Lung (tissue), 12 donors: Measurements from ENCODE around the gene SENP6. TPM values are rescaled to one million over a fixed set of nuclear protein-coding genes. Genes with fewer than 3 reads are reported as not detected.

Experiments used
- ATAC-seq: fragments of 200-7000 bp; cut with Tn5 transposase; one replicate; pipeline ENCODE4 v1.9.1; 2020; ENCODE audit warnings: moderate number of reproducible peaks; ENCODE audit not compliant: insufficient read depth, low FRiP score
- DNase-seq, 3 donors: peaks; one replicate each; pipeline ENCODE4 v3.0.0-alpha.2; 2013 to 2017
- H3K27ac ChIP-seq, 2 donors: one replicate each; pipeline ENCODE4 v1.5.1; 2013; ENCODE audit warnings: mild to moderate bottlenecking in 2 of 2, moderate library complexity in 2 of 2, control low read depth in 1 of 2, inconsistent platforms in 1 of 2, low read depth in 1 of 2, low read length in 1 of 2
- H3K27me3 ChIP-seq, 3 donors: one replicate each; pipeline ENCODE4 v1.5.1; 2013; ENCODE audit warnings: low read length in 2 of 3; ENCODE audit not compliant: control insufficient read depth in 3 of 3, insufficient read depth in 3 of 3
- H3K36me3 ChIP-seq, 4 donors: one replicate each; pipeline ENCODE4 v1.5.1; 2013; ENCODE audit warnings: low read length in 4 of 4, mild to moderate bottlenecking in 1 of 4, moderate library complexity in 1 of 4; ENCODE audit not compliant: control insufficient read depth in 4 of 4, insufficient read depth in 4 of 4
- H3K4me1 ChIP-seq, 5 donors: one replicate each; pipeline ENCODE4 v1.5.1; 2013; ENCODE audit warnings: low read length in 5 of 5, mild to moderate bottlenecking in 2 of 5, moderate library complexity in 1 of 5; ENCODE audit not compliant: control insufficient read depth in 5 of 5, insufficient read depth in 5 of 5
- H3K4me3 ChIP-seq: one replicate; pipeline ENCODE4 v1.5.1; 2013; ENCODE audit warnings: mild to moderate bottlenecking, control low read depth, moderate library complexity
- H3K9ac ChIP-seq, 2 donors: one replicate each; pipeline ENCODE4 v1.5.1; 2013; ENCODE audit warnings: low read length in 2 of 2, control low read depth in 1 of 2; ENCODE audit not compliant: insufficient read depth in 1 of 2
- H3K9me3 ChIP-seq, 4 donors: one replicate each; pipeline ENCODE4 v1.5.1; 2013; ENCODE audit warnings: low read length in 3 of 4, mild to moderate bottlenecking in 1 of 4, moderate library complexity in 1 of 4; ENCODE audit not compliant: control insufficient read depth in 4 of 4, insufficient read depth in 3 of 4
- CTCF ChIP-seq: IDR thresholded peaks from 2 replicates; pipeline ENCODE4 v1.5.1; 2012; ENCODE audit warnings: mild to moderate bottlenecking; ENCODE audit errors: control extremely low read depth, extremely low read depth
- WGBS, 2 donors: extraction: QIAGEN DNeasy Blood & Tissue Kit; methylation state at CpG; one replicate each; pipeline ENCODE4 v1.1.7; 2013; 5-methylcytosine and 5-hydroxymethylcytosine counted together
- polyA plus RNA-seq, 2 donors: library from polyadenylated mRNA; stranded (reverse); fragments of 200-250 nt; gene quantifications; one replicate each; pipeline ENCODE4 v1.2.1, GENCODE V29; 2013
- total RNA-seq, 2 donors: library from RNA; depleted of rRNA in 1 of 2; stranded (reverse); fragments of >200 nt in 1 of 2; gene quantifications; one replicate each; pipeline ENCODE4 v1.2.1, GENCODE V29; 2014 to 2021
- donor health status: control.
- donor health status: control.
- donor health status: Bipolar disorder and iron deficiency.
- donor health status: healthy.
- donor health status: DM: yes; HTN: yes; CAD: no.

Gene SENP6
- total and polyA plus RNA-seq, 4 donors: 28.0 to 209 (median 62.8) TPM

DNA sequence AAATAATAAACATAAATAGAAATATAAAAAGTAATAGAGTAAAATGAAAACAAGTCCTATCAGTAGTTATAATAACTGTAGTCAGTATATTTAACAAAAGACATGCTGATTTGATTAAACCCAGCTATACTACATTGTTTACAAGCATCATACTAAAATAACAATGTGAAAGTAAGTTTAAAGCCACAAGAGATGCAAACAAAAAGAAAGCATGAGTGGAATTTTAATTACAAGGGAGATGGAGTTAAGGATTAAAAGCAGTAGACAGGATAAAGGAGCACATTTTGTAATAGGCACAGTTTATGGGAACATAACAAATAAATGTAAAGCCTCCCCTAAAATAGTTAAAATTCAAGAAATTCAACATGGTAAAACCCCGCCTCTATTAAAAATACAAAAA lies 41.5 kb downstream of the SENP6 start:
- H3K9ac ChIP-seq: no peak overlapping the region
- H3K27ac ChIP-seq: no peak overlapping the region
- no peak overlapping the region for H3K4me3 ChIP-seq
- WGBS, 2 donors: 96 to 100% methylated on average over 1 of the region's 1 CpG
- peaks cover 3 to 28% (median 15%) of the 10 kb centered on the region in 4 donors for H3K36me3 ChIP-seq
- no peak for ATAC-seq
- DNase-seq: no peak
- no peaks in the 10 kb centered on the region for H3K27me3 ChIP-seq
- no peaks in the 10 kb centered on the region for H3K9me3 ChIP-seq
- H3K4me1 ChIP-seq: peaks cover 0 to 4% (median 0%) of the 10 kb centered on the region in 5 donors
- no peak for TF ChIP-seq CTCF

DNA sequence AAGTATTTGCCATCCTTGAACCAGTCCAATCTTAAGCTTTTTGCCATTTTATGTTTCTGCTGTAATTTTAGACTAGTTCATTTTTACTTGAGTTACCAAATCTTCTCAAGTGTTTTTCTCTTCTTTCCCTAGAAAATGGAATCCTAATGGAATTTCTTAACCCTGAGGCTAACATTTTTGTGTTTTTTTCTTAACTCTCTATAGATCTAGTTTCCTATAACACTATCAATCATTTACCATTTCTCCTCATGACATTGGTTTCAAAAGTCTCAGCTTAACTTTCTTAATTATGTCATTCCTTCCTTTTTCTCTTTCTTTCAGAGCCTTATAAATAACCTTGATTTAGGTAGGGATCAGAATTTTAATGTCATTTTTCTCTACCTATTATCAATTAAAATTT lies 54.8 kb downstream of the SENP6 start:
- H3K9me3 ChIP-seq: no peaks in the 10 kb centered on the region
- DNase-seq (no peak), ATAC-seq (no peak)
- peaks cover 8 to 47% (median 18%) of the 10 kb centered on the region in 4 donors for H3K36me3 ChIP-seq
- no peak overlapping the region for H3K9ac ChIP-seq
- no peak overlapping the region for H3K27ac ChIP-seq
- no peak for TF ChIP-seq CTCF
- H3K4me3 ChIP-seq: no peak overlapping the region
- H3K27me3 ChIP-seq: no peaks in the 10 kb centered on the region
- H3K4me1 ChIP-seq: peaks cover 0 to under 1% (median 0%) of the 10 kb centered on the region in 5 donors

DNA sequence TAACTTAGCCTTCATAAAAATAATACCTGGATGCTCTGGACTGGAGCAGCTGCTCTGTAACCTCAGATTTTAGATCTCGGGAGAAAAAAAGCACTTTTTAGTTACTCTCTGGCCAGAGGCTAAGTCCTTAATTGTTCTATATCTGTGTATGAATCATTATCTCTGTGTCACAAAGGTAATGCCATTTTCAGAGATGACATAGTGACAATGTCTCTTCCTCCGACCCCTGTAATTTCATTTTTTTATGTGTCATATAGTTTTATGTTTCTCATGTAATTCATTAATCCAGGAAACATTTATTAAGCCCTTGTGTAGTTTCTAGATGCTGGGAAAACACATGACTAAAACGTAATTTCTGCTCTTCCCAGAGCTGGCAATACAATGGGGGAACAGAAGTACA lies 55.6 kb downstream of the SENP6 start:
- TF ChIP-seq CTCF: no peak
- ATAC-seq (no peak), DNase-seq (no peak)
- 88 to 89% methylated on average over 3 of the region's 3 CpGs for WGBS, 2 donors
- Histone ChIP-seq H3K9ac (no peak overlapping the region), H3K9me3 (no peaks in the 10 kb centered on the region), H3K4me1 (no peaks in the 10 kb centered on the region), H3K36me3 (peaks cover 4 to 49% (median 16%) of the 10 kb centered on the region in 4 donors), H3K4me3 (no peak overlapping the region), H3K27ac (no peak overlapping the region), H3K27me3 (no peaks in the 10 kb centered on the region)

DNA sequence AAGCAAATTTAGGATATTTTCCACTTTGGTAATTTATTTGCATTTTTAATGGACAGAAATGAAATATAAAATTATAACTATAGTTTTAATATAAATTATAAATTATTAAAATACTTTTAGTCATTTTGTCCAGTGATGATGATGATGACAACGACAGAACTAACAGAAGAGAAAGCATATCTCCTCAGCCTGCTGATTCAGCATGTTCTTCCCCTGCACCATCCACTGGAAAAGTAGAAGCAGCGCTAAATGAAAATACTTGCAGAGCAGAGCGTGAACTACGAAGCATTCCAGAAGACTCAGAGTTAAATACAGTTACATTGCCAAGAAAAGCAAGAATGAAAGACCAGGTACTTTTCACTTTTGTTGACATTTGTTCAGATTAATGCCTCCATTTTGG lies 64.9 kb downstream of the SENP6 start:
- ATAC-seq (no peak), DNase-seq (no peak)
- Histone ChIP-seq H3K27me3 (no peaks in the 10 kb centered on the region), H3K36me3 (peaks cover 5 to 28% (median 11%) of the 10 kb centered on the region in 4 donors), H3K4me3 (no peak overlapping the region), H3K9me3 (no peaks in the 10 kb centered on the region), H3K27ac (no peak overlapping the region), H3K9ac (no peak overlapping the region), H3K4me1 (no peaks in the 10 kb centered on the region)
- no peak for TF ChIP-seq CTCF
- 84 to 85% methylated on average over 4 of the region's 4 CpGs for WGBS, 2 donors
